ENCODE data around the gene CRIP1.

- TF ChIP-seq ATF3 (IDR thresholded peaks at IDR 0.05; ENCODE audit: borderline replicate concordance, extremely low read depth, low read depth, low read length) (no peak), POLR2A (IDR thresholded peaks at IDR 0.05; ENCODE audit: low read depth, low read length) (no peak), TAF1 (IDR thresholded peaks at IDR 0.05; ENCODE audit: borderline replicate concordance, low read depth, low read length) (no peak), ETV6 (conservative IDR thresholded peaks at IDR 0.05 in 1 of 2, IDR thresholded peaks at IDR 0.05 in 1 of 2; ENCODE audit: borderline replicate concordance in 1 of 2, low read depth in 1 of 2) (no peak), CTCF (IDR thresholded peaks at IDR 0.05 in 2 of 3, conservative IDR thresholded peaks at IDR 0.05 in 1 of 3; ENCODE audit: control insufficient read depth in 2 of 3, extremely low read depth in 1 of 3, insufficient read depth in 1 of 3, low read depth in 3 of 3, low read length in 3 of 3) (no peak), CREB1 (IDR thresholded peaks at IDR 0.05; ENCODE audit: low read depth) (no peak), CHD2 (IDR thresholded peaks at IDR 0.05; ENCODE audit: borderline replicate concordance, low read depth, low read length) (no peak), RFX5 (IDR thresholded peaks at IDR 0.05; ENCODE audit: low read depth, low read length) (no peak), E2F4 (IDR thresholded peaks at IDR 0.05; ENCODE audit: low read depth, low read length) (no peak), EZH2 (IDR thresholded peaks at IDR 0.05; ENCODE audit: borderline replicate concordance, control insufficient read depth, low read depth, low read length) (no peak), SIN3A (IDR thresholded peaks at IDR 0.05; ENCODE audit: low read depth, low read length) (no peak), BACH1 (IDR thresholded peaks at IDR 0.05; ENCODE audit: borderline replicate concordance) (no peak), NR2C2 (IDR thresholded peaks at IDR 0.05; ENCODE audit: borderline replicate concordance, control insufficient read depth, insufficient read length, low read depth) (no peak)
Observed at GRCh38 chr14:105478398-105479251, 8.1 kb upstream of the CRIP1 start.

All from GM12878 (cell line).